ENCODE measurements around the gene TTC27.

The TTC27 gene

DNA sequence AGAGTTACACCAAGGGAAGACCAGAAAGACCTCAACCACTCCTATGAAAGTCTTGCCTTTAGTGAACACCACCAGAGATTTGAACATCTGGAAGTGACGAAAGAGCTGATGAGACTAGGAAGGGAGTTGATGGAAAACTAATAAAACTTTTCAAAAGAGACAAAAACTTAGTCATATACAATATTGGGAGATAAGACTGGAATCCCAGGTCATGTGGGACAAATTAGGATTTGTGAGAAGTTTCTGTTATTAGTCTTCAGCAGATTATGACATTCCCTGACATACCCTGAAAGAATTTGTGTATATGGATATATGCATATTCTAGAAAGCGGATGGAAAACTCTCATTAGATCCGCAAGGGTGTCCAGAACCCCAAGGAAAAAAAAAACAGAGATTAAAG is 173.9 kb downstream of the TTC27 start:
- no peaks in the 10 kb centered on the region for H3K27me3 ChIP-seq (ENCODE audit: control insufficient read depth, insufficient read depth, low read length)
- H3K4me3 ChIP-seq (ENCODE audit: low read depth, low read length) = no peak overlapping the region
- no peaks in the 10 kb centered on the region for H3K9me3 ChIP-seq (ENCODE audit: control insufficient read depth, insufficient read depth, low read length)
- no peak overlapping the region for H3K9ac ChIP-seq (ENCODE audit: low read depth, low read length)
- no peaks in the 10 kb centered on the region for H3K4me1 ChIP-seq (ENCODE audit: control insufficient read depth, insufficient read depth, low read length)
- no peaks in the 10 kb centered on the region for H3K36me3 ChIP-seq (ENCODE audit: control insufficient read depth, insufficient read depth, low read length)

DNA sequence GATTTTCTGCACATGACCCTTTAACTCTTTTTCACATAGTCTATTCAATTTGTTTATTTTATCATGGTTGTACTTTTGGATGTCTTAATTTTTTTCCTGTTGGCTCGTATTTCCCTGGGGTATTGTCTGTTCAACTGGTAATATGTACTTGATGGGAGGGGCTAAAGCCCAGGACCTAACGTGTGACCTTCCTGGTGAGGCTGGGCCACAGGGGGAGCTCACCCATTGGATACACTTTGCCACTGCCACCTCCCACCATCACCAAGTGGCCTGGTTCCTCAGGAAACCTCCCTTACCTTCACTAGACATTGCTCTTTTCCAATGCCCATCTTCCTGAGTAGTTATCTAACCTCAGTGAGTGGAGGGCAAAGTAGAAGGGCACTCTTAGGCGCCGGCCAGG is 175.0 kb downstream of the TTC27 start:
- no peak overlapping the region for H3K4me3 ChIP-seq (ENCODE audit: low read depth, low read length)
- no peaks in the 10 kb centered on the region for H3K4me1 ChIP-seq (ENCODE audit: control insufficient read depth, insufficient read depth, low read length)
- no peaks in the 10 kb centered on the region for H3K36me3 ChIP-seq (ENCODE audit: control insufficient read depth, insufficient read depth, low read length)
- H3K27me3 ChIP-seq (ENCODE audit: control insufficient read depth, insufficient read depth, low read length) = no peaks in the 10 kb centered on the region
- H3K9me3 ChIP-seq (ENCODE audit: control insufficient read depth, insufficient read depth, low read length) = no peaks in the 10 kb centered on the region
- no peak overlapping the region for H3K9ac ChIP-seq (ENCODE audit: low read depth, low read length)

DNA sequence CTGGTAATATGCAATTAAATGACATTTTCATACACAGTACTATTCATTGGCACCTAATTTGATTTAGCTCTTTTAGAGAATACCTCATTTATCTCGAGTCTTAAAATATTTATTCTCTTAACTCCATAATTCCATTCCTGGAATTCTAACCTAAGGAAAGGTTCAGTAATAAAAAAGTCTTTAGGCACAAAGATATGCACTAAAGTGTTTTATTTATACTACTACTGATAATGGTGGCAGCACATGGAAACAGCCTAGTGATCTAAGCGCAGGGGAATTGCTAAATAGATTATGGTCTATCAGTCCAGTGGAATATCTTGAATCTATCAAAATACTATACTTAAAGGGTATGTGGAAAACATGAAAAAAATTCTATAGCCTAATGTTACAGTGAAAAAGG is 176.4 kb downstream of the TTC27 start:
- Histone ChIP-seq H3K9me3 (ENCODE audit: control insufficient read depth, insufficient read depth, low read length) (no peaks in the 10 kb centered on the region), H3K4me1 (ENCODE audit: control insufficient read depth, insufficient read depth, low read length) (no peaks in the 10 kb centered on the region), H3K9ac (ENCODE audit: low read depth, low read length) (no peak overlapping the region), H3K36me3 (ENCODE audit: control insufficient read depth, insufficient read depth, low read length) (no peaks in the 10 kb centered on the region), H3K4me3 (ENCODE audit: low read depth, low read length) (no peak overlapping the region), H3K27me3 (ENCODE audit: control insufficient read depth, insufficient read depth, low read length) (no peaks in the 10 kb centered on the region)

DNA sequence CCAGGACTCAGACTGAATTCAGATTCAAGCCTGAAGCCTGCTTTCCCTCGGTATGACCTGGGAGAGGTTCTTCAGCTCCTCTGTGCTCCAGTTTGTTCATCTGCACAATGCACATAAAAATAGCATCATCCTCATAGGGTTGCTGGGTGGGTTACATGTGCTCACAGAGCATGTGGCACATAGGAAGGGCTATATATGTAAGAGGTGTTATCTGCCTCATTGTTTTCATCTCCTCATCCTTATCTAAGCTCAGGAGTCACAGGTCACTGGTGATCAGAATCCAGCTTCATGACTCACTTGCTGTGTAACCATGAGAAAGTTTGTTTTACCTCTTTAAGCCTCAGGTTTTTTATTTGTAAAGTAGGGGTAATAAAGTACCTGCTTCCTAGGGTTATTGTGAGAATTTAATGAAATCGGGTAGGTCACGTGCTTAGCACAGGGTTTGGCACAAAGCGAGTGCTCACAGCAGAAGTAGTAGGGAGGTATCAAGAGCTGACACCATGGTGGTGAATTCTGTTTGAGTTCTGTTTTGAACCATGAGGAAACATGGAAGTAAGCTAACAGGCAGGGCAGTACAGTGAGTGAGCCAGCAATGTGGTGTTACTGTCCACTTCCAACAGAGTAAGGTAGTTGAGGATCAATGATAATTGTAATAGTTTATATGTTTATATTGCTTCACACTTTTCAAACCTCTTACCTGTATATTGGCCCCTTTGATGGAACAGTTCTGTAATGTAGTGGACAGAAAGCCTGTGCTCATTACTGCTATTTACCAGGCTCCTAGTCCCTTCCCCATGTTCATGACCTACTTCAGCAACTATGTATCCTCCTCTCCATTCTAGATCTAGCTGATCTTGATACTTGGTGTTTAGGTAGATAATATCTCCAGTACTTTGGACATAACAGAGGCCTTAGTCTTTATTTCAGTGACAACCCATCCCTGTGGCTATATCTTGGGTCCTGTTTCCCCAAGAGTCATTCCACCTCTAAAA is 177.6 kb downstream of the TTC27 start:
- Histone ChIP-seq H3K9ac (ENCODE audit: low read depth, low read length) (no peak overlapping the region), H3K9me3 (ENCODE audit: control insufficient read depth, insufficient read depth, low read length) (no peaks in the 10 kb centered on the region)

DNA sequence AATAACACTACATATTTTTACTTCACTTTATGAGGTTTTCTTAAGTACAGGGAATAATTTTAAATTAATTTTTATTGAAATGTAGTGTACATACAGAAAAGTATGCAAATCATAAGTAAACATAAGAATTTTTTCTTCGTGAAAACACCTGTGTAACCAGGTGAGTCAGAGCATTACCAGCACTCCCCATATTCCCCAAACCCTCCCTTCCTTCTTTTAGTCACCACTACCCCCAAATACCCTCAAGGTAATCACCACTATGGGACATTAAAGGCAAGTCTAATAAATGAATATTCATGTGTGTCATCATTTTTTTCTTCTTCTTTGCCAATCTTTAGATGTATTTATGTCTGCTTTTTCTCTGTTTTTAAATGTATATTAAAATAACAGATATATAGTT is 179.0 kb downstream of the TTC27 start:
- H3K36me3 ChIP-seq (ENCODE audit: control insufficient read depth, insufficient read depth, low read length) = no peaks in the 10 kb centered on the region
- H3K4me3 ChIP-seq (ENCODE audit: low read depth, low read length) = no peak overlapping the region
- no peak overlapping the region for H3K9ac ChIP-seq (ENCODE audit: low read depth, low read length)
- H3K27me3 ChIP-seq (ENCODE audit: control insufficient read depth, insufficient read depth, low read length) = no peaks in the 10 kb centered on the region
- H3K4me1 ChIP-seq (ENCODE audit: control insufficient read depth, insufficient read depth, low read length) = no peaks in the 10 kb centered on the region
- H3K9me3 ChIP-seq (ENCODE audit: control insufficient read depth, insufficient read depth, low read length) = no peaks in the 10 kb centered on the region

More for the DNA sequence above, 177.6 kb downstream of the TTC27 start:
- H3K36me3 ChIP-seq (ENCODE audit: control insufficient read depth, insufficient read depth, low read length) = no peaks in the 10 kb centered on the region
- no peak overlapping the region for H3K4me3 ChIP-seq (ENCODE audit: low read depth, low read length)
- no peaks in the 10 kb centered on the region for H3K4me1 ChIP-seq (ENCODE audit: control insufficient read depth, insufficient read depth, low read length)
- H3K27me3 ChIP-seq (ENCODE audit: control insufficient read depth, insufficient read depth, low read length) = no peaks in the 10 kb centered on the region

DNA sequence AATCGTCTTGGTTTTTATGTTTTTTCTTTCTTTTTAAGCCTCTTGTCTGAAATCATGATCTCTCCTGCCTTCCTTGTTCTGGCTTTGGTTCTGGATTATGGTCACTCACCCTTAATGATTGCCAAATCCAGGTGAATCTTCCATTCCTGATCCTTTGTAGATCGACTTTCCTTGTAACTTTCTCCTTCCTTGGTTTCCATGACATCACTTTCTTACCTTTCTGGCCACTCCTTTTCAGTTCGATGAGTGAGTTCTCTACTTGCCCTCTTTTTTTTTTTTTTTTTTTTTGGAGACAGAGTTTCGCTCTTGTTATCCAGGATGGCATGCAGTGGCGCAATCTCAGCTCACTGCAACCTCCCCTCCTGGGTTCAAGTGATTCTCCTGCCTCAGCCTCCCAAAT is 179.8 kb downstream of the TTC27 start:
- Histone ChIP-seq H3K9ac (ENCODE audit: low read depth, low read length) (no peak overlapping the region), H3K9me3 (ENCODE audit: control insufficient read depth, insufficient read depth, low read length) (no peaks in the 10 kb centered on the region), H3K4me1 (ENCODE audit: control insufficient read depth, insufficient read depth, low read length) (no peaks in the 10 kb centered on the region), H3K4me3 (ENCODE audit: low read depth, low read length) (no peak overlapping the region), H3K36me3 (ENCODE audit: control insufficient read depth, insufficient read depth, low read length) (no peaks in the 10 kb centered on the region), H3K27me3 (ENCODE audit: control insufficient read depth, insufficient read depth, low read length) (no peaks in the 10 kb centered on the region)

DNA sequence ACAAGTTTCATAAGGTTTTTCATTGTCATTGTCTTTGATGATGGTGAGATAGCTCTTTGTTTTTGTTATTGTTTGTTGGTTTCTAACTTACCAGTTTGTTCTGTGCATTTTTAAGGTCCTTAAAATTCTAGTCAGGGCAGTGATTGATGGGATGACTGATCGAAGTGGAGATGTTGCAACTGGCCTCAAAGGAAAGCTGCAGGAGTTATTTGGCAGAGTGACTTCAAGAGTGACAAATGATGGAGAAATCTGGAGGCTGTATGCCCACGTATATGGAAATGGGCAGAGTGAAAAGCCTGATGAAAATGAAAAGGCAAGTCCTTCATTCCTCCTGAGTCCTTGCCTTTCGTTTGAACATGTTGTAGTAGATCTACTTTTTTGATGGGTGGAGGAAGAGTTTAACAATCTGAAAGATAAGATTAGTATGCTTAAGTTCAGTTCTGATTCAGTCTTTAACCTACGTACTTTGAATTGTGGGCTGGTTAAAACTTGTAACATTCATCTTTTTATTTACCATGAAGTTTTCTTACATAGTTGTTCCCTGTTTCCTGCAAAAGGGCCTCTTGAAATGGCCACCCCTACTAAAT is 183.2 kb downstream of the TTC27 start:
- no peaks in the 10 kb centered on the region for H3K27me3 ChIP-seq (ENCODE audit: control insufficient read depth, insufficient read depth, low read length)
- no peaks in the 10 kb centered on the region for H3K4me1 ChIP-seq (ENCODE audit: control insufficient read depth, insufficient read depth, low read length)
- no peak overlapping the region for H3K4me3 ChIP-seq (ENCODE audit: low read depth, low read length)
- H3K9me3 ChIP-seq (ENCODE audit: control insufficient read depth, insufficient read depth, low read length) = no peaks in the 10 kb centered on the region
- H3K36me3 ChIP-seq (ENCODE audit: control insufficient read depth, insufficient read depth, low read length) = no peaks in the 10 kb centered on the region
- H3K9ac ChIP-seq (ENCODE audit: low read depth, low read length) = no peak overlapping the region

DNA sequence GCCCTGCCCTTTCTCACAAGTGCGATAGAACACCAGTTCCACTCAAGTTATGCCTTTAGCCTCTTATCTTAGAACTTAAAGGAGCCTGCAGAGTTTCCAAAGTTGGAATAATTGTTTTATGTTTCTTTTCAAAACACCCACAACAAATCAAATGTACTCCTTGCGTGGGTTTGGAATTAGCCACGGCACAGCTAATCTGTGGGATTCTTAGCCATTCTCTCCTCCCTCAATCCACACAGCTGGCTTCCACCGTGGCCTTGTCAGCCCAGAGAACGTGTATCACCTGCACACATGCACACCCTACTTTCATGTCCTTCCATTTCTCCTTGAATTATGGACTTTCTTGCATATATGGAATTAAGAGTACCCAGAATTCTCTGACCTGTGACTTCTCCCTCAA is 183.8 kb downstream of the TTC27 start:
- Histone ChIP-seq H3K4me1 (ENCODE audit: control insufficient read depth, insufficient read depth, low read length) (no peaks in the 10 kb centered on the region), H3K36me3 (ENCODE audit: control insufficient read depth, insufficient read depth, low read length) (no peaks in the 10 kb centered on the region), H3K27me3 (ENCODE audit: control insufficient read depth, insufficient read depth, low read length) (no peaks in the 10 kb centered on the region)

DNA sequence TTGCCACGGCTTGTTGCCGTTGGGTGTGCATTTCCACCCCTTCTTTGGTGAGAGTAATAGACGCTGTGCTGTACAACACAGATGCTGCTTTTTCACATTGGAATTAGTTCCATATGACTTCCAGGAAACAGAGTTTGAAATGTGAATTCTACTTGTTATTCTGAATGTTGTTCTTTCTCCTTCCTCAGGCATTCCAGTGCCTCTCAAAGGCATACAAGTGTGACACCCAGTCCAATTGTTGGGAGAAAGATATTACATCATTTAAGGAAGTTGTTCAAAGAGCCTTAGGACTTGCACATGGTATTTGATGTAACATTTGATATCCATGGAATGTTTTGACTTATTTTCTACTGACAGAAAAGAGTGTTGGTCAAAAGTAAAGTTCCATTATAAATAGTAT is 184.5 kb downstream of the TTC27 start:
- Histone ChIP-seq H3K4me1 (ENCODE audit: control insufficient read depth, insufficient read depth, low read length) (no peaks in the 10 kb centered on the region), H3K4me3 (ENCODE audit: low read depth, low read length) (no peak overlapping the region), H3K9me3 (ENCODE audit: control insufficient read depth, insufficient read depth, low read length) (no peaks in the 10 kb centered on the region), H3K27me3 (ENCODE audit: control insufficient read depth, insufficient read depth, low read length) (no peaks in the 10 kb centered on the region), H3K9ac (ENCODE audit: low read depth, low read length) (no peak overlapping the region), H3K36me3 (ENCODE audit: control insufficient read depth, insufficient read depth, low read length) (no peaks in the 10 kb centered on the region)

More for the DNA sequence above, 183.8 kb downstream of the TTC27 start:
- H3K4me3 ChIP-seq (ENCODE audit: low read depth, low read length) = no peak overlapping the region
- no peaks in the 10 kb centered on the region for H3K9me3 ChIP-seq (ENCODE audit: control insufficient read depth, insufficient read depth, low read length)
- no peak overlapping the region for H3K9ac ChIP-seq (ENCODE audit: low read depth, low read length)

DNA sequence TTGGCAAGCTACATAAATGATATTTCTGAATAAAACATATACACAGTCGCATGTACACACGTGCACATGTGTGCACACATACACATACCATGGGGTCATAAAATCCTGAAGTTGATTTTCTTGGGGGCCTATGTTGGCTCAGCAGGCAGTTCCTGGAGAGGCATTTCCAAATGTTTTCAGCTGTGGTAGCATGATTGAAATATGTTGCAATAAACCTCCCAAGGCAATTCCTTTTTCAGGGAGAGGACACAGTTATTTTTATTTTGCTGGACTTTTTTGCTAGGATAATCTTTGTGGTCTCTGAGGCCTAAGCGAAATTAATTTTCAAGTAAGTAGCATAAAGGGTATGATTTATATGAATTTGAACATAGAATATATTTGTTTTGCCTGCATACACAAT is 192.2 kb downstream of the TTC27 start:
- Histone ChIP-seq H3K4me3 (ENCODE audit: low read depth, low read length) (no peak overlapping the region), H3K27me3 (ENCODE audit: control insufficient read depth, insufficient read depth, low read length) (no peaks in the 10 kb centered on the region), H3K9me3 (ENCODE audit: control insufficient read depth, insufficient read depth, low read length) (no peaks in the 10 kb centered on the region), H3K36me3 (ENCODE audit: control insufficient read depth, insufficient read depth, low read length) (no peaks in the 10 kb centered on the region), H3K4me1 (ENCODE audit: control insufficient read depth, insufficient read depth, low read length) (no peaks in the 10 kb centered on the region), H3K9ac (ENCODE audit: low read depth, low read length) (no peak overlapping the region)

DNA sequence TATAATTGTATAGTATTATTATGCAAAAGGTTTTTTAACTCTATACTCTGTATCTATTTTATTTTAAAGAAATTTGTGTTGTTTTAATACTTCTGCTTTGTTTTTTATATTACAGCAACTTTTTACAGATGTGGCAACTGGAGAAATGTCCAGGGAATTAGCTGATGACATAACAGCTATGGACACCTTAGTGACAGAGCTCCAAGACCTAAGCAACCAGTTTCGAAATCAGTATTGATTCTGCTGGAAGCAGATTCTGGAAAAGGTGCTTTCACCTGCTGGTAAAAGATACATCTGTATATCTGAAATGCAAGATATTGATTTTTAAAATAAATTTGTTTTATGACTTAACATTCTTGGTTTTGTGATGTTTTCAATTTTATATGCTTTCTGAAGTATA is 192.9 kb downstream of the TTC27 start:
- no peak overlapping the region for H3K4me3 ChIP-seq (ENCODE audit: low read depth, low read length)

More for the DNA sequence above, 192.9 kb downstream of the TTC27 start:
- no peak overlapping the region for H3K9ac ChIP-seq (ENCODE audit: low read depth, low read length)
- no peaks in the 10 kb centered on the region for H3K4me1 ChIP-seq (ENCODE audit: control insufficient read depth, insufficient read depth, low read length)
- H3K9me3 ChIP-seq (ENCODE audit: control insufficient read depth, insufficient read depth, low read length) = no peaks in the 10 kb centered on the region
- H3K36me3 ChIP-seq (ENCODE audit: control insufficient read depth, insufficient read depth, low read length) = no peaks in the 10 kb centered on the region
- no peaks in the 10 kb centered on the region for H3K27me3 ChIP-seq (ENCODE audit: control insufficient read depth, insufficient read depth, low read length)

All from iPS-15b (cell line).